ENCODE measurements around the gene NKD2.

NKD2 gene

GRCh38 chr5:1009359-1010180 lies 968 bp downstream of the NKD2 start:
- Histone ChIP-seq H3K27me3 (ENCODE audit: low read length) (no peaks in the 10 kb centered on the region), H2AFZ (ENCODE audit: low read depth, low read length, severe bottlenecking) (no peak overlapping the region), H3K9me2 (replicated peaks; ENCODE audit: insufficient read depth, low read length) (no peaks in the 10 kb centered on the region), H3K27ac (ENCODE audit: low read depth, low read length) (no peak overlapping the region), H3K4me2 (ENCODE audit: low read depth, low read length, poor library complexity, severe bottlenecking) (no peak overlapping the region), H3K9ac (ENCODE audit: low read length) (no peak overlapping the region), H3K9me3 (ENCODE audit: insufficient read depth, low read length) (no peaks in the 10 kb centered on the region), H3K79me2 (ENCODE audit: insufficient read depth, low read length) (no peaks in the 10 kb centered on the region), H3K4me3 (ENCODE audit: insufficient read depth, low read length, poor library complexity, severe bottlenecking) (no peak overlapping the region), H3F3A (ENCODE audit: insufficient read depth) (no peaks in the 10 kb centered on the region), H4K20me1 (ENCODE audit: low read depth, low read length) (no peaks in the 10 kb centered on the region), H3K36me3 (ENCODE audit: low read length) (no peaks in the 10 kb centered on the region)
- no peak for TF ChIP-seq CTCF (IDR thresholded peaks at IDR 0.05; ENCODE audit: insufficient read depth, low read length, poor library complexity, severe bottlenecking)
- TF ChIP-seq EZH2phosphoT487 (conservative IDR thresholded peaks at IDR 0.05; ENCODE audit: low read length): no peak

GRCh38 chr5:1010181-1010510 lies 1.5 kb downstream of the NKD2 start:
- H3K4me3 ChIP-seq (ENCODE audit: insufficient read depth, low read length, poor library complexity, severe bottlenecking): no peak overlapping the region
- H3K36me3 ChIP-seq (ENCODE audit: low read length): no peaks in the 10 kb centered on the region
- H3K79me2 ChIP-seq (ENCODE audit: insufficient read depth, low read length): no peaks in the 10 kb centered on the region

GRCh38 chr5:1010641-1011046 lies 2.0 kb downstream of the NKD2 start:
- Histone ChIP-seq H3K4me2 (ENCODE audit: low read depth, low read length, poor library complexity, severe bottlenecking) (no peak overlapping the region), H3K27ac (ENCODE audit: low read depth, low read length) (no peak overlapping the region)

More at GRCh38 chr5:1010181-1010510, 1.5 kb downstream of the NKD2 start:
- Histone ChIP-seq H3F3A (ENCODE audit: insufficient read depth) (no peaks in the 10 kb centered on the region), H3K27ac (ENCODE audit: low read depth, low read length) (no peak overlapping the region), H4K20me1 (ENCODE audit: low read depth, low read length) (no peaks in the 10 kb centered on the region), H3K9ac (ENCODE audit: low read length) (no peak overlapping the region), H3K9me2 (replicated peaks; ENCODE audit: insufficient read depth, low read length) (no peaks in the 10 kb centered on the region), H2AFZ (ENCODE audit: low read depth, low read length, severe bottlenecking) (no peak overlapping the region), H3K4me2 (ENCODE audit: low read depth, low read length, poor library complexity, severe bottlenecking) (no peak overlapping the region), H3K9me3 (ENCODE audit: insufficient read depth, low read length) (no peaks in the 10 kb centered on the region), H3K27me3 (ENCODE audit: low read length) (no peaks in the 10 kb centered on the region)
- TF ChIP-seq EZH2phosphoT487 (conservative IDR thresholded peaks at IDR 0.05; ENCODE audit: low read length): no peak
- no peak for TF ChIP-seq CTCF (IDR thresholded peaks at IDR 0.05; ENCODE audit: insufficient read depth, low read length, poor library complexity, severe bottlenecking)

More at GRCh38 chr5:1010641-1011046, 2.0 kb downstream of the NKD2 start:
- no peak overlapping the region for H3K9ac ChIP-seq (ENCODE audit: low read length)
- no peaks in the 10 kb centered on the region for H3K27me3 ChIP-seq (ENCODE audit: low read length)
- H3K9me3 ChIP-seq (ENCODE audit: insufficient read depth, low read length): no peaks in the 10 kb centered on the region
- TF ChIP-seq CTCF (IDR thresholded peaks at IDR 0.05; ENCODE audit: insufficient read depth, low read length, poor library complexity, severe bottlenecking) (no peak), EZH2phosphoT487 (conservative IDR thresholded peaks at IDR 0.05; ENCODE audit: low read length) (no peak)
- no peak overlapping the region for H2AFZ ChIP-seq (ENCODE audit: low read depth, low read length, severe bottlenecking)
- no peaks in the 10 kb centered on the region for H3K79me2 ChIP-seq (ENCODE audit: insufficient read depth, low read length)
- H4K20me1 ChIP-seq (ENCODE audit: low read depth, low read length): no peaks in the 10 kb centered on the region
- no peaks in the 10 kb centered on the region for H3F3A ChIP-seq (ENCODE audit: insufficient read depth)
- no peaks in the 10 kb centered on the region for H3K36me3 ChIP-seq (ENCODE audit: low read length)
- H3K9me2 ChIP-seq (replicated peaks; ENCODE audit: insufficient read depth, low read length): no peaks in the 10 kb centered on the region
- no peak overlapping the region for H3K4me3 ChIP-seq (ENCODE audit: insufficient read depth, low read length, poor library complexity, severe bottlenecking)
